Neuronal stem cell (in vitro differentiated cells): ENCODE results near the gene ATG14.

Experiments used
- DNase-seq: peaks from one replicate; pipeline ENCODE4 v3.0.0-alpha.2; 2013; ENCODE audit warnings: low spot score
- H2AFZ ChIP-seq: one replicate; pipeline ENCODE4 v1.6.1; 2013; ENCODE audit warnings: mild to moderate bottlenecking, low read length, inconsistent platforms
- H2AK5ac ChIP-seq: 2 replicates; pipeline ENCODE4 v1.6.1; 2013; ENCODE audit warnings: low read depth, mild to moderate bottlenecking, inconsistent platforms, low read length, moderate library complexity, mixed read lengths
- H2BK120ac ChIP-seq: 2 replicates; pipeline ENCODE4 v1.6.1; 2013; ENCODE audit warnings: low read depth, mild to moderate bottlenecking, inconsistent platforms, low read length, moderate library complexity, mixed read lengths
- H2BK12ac ChIP-seq: one replicate; pipeline ENCODE4 v1.6.1; 2013; ENCODE audit warnings: low read length, inconsistent platforms
- H2BK15ac ChIP-seq: 2 replicates; pipeline ENCODE4 v1.6.1; 2013; ENCODE audit warnings: mild to moderate bottlenecking, low read length, inconsistent platforms, mixed read lengths
- H2BK5ac ChIP-seq: one replicate; pipeline ENCODE4 v1.6.1; 2013; ENCODE audit warnings: inconsistent platforms, mild to moderate bottlenecking, low read length, moderate library complexity
- H3K14ac ChIP-seq: one replicate; pipeline ENCODE4 v1.6.1; 2013; ENCODE audit warnings: low read length, inconsistent platforms
- H3K18ac ChIP-seq: 2 replicates; pipeline ENCODE4 v1.6.1; 2013; ENCODE audit warnings: low read length, inconsistent platforms
- H3K23ac ChIP-seq: 2 replicates; pipeline ENCODE4 v1.6.1; 2013; ENCODE audit warnings: low read depth, mild to moderate bottlenecking, mixed read lengths, low read length, inconsistent platforms; ENCODE audit not compliant: poor library complexity
- H3K27ac ChIP-seq: replicated peaks from 3 replicates; pipeline ENCODE4 v1.5.1; 2013; ENCODE audit warnings: low read length, inconsistent platforms
- H3K27me3 ChIP-seq, 3 experiments: 2 replicates each; pipeline ENCODE4 v1.6.1; 2013; ENCODE audit warnings: low read length in 3 of 3, mild to moderate bottlenecking in 2 of 3, inconsistent platforms in 1 of 3, low read depth in 1 of 3, mixed read lengths in 1 of 3, moderate library complexity in 1 of 3; ENCODE audit not compliant: control insufficient read depth in 3 of 3, insufficient read depth in 3 of 3
- H3K36me3 ChIP-seq, 2 donors: replicated peaks in 1 of 2; 2 replicates each; pipeline ENCODE4 v1.6.1; 2013; ENCODE audit warnings: low read length in 2 of 2; ENCODE audit not compliant: control insufficient read depth in 2 of 2, insufficient read depth in 2 of 2
- H3K4ac ChIP-seq: 2 replicates; pipeline ENCODE4 v1.6.1; 2013; ENCODE audit warnings: inconsistent platforms, mild to moderate bottlenecking, low read length, moderate library complexity
- H3K4me1 ChIP-seq, 2 donors: 1 replicate in 1 of 2; 2 replicates in 1 of 2; pipeline ENCODE4 v1.6.1; 2013; ENCODE audit warnings: low read length in 2 of 2, low read depth in 1 of 2; ENCODE audit not compliant: control insufficient read depth in 2 of 2, insufficient read depth in 1 of 2
- H3K4me2 ChIP-seq: one replicate; pipeline ENCODE4 v1.6.1; 2013; ENCODE audit warnings: mild to moderate bottlenecking, low read length, inconsistent platforms; ENCODE audit not compliant: insufficient read depth, poor library complexity, severe bottlenecking
- H3K4me3 ChIP-seq, 2 donors: 2 replicates each; pipeline ENCODE4 v1.5.1; 2013; ENCODE audit warnings: low read length in 2 of 2, mild to moderate bottlenecking in 2 of 2, inconsistent platforms in 1 of 2, moderate library complexity in 1 of 2
- H3K79me1 ChIP-seq: one replicate; pipeline ENCODE4 v1.6.1; 2013; ENCODE audit warnings: low read depth, mild to moderate bottlenecking, inconsistent platforms, low read length, moderate library complexity
- H3K9ac ChIP-seq: one replicate; pipeline ENCODE4 v1.6.1; 2013; ENCODE audit warnings: mild to moderate bottlenecking, low read depth, low read length, inconsistent platforms; ENCODE audit not compliant: poor library complexity
- H3K9me3 ChIP-seq, 2 donors: replicated peaks in 1 of 2; 2 replicates each; pipeline versions ENCODE3 to v1.6.1; 2013; ENCODE audit warnings: low read length in 2 of 2, mild to moderate bottlenecking in 2 of 2, inconsistent platforms in 1 of 2, low read depth in 1 of 2, mixed read lengths in 1 of 2, moderate library complexity in 1 of 2; ENCODE audit not compliant: control insufficient read depth in 2 of 2, insufficient read depth in 1 of 2
- H4K8ac ChIP-seq: one replicate; pipeline ENCODE4 v1.6.1; 2013; ENCODE audit warnings: low read depth, mild to moderate bottlenecking, inconsistent platforms, low read length, moderate library complexity
- H4K91ac ChIP-seq: one replicate; pipeline ENCODE4 v1.6.1; 2013; ENCODE audit warnings: low read length, low read depth, mild to moderate bottlenecking, inconsistent platforms; ENCODE audit not compliant: poor library complexity
- WGBS, 2 donors: extraction: QIAGEN DNeasy Blood & Tissue Kit; methylation state at CpG; one replicate each; pipeline ENCODE4 v1.1.7; 2013; ENCODE audit warnings: missing lambda C conversion rate in 2 of 2, mixed read lengths in 1 of 2; ENCODE audit not compliant: insufficient read length in 2 of 2, insufficient replicate concordance in 1 of 2; ENCODE audit errors: extremely low coverage in 2 of 2; 5-methylcytosine and 5-hydroxymethylcytosine counted together

ATG14 gene

DNA sequence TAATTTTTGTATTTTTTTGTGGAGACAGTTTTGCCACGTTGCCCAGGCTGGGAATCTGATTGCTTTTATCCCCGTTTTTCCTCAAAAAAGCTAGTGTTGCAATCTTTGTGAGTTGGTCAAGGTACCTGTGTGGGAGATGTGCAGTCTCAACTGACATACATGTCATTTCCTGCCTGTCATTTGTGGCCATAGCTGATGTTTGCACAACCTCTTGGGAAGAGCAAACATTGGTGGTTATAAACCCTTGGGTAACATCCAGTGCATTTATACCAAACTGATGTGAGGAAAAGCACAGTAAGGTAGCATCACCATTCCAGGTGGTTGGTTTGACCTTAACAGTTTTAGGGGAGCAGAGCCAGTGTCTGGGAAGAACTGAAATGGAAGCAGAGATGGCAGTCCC lies 54.7 kb downstream of the ATG14 start:
- no peak overlapping the region for H2BK12ac ChIP-seq
- no CpG with 5 or more reads among the region's 2 CpGs for WGBS, 2 donors
- no peak overlapping the region for H3K4me3 ChIP-seq
- H3K79me1 ChIP-seq = peaks cover 4% of the 10 kb centered on the region
- H3K36me3 ChIP-seq = peaks cover 7 to 35% of the 10 kb centered on the region in 2 donors
- DNase-seq = no peak
- H2AK5ac ChIP-seq = no peak overlapping the region
- no peaks in the 10 kb centered on the region for H3K9me3 ChIP-seq
- H3K27me3 ChIP-seq = no peaks in the 10 kb centered on the region
- no peak overlapping the region for H3K14ac ChIP-seq
- no peaks in the 10 kb centered on the region for H3K4me1 ChIP-seq
- no peak overlapping the region for H2AFZ ChIP-seq
- H3K9ac ChIP-seq = no peak overlapping the region
- H2BK5ac ChIP-seq = no peak overlapping the region
- H3K27ac ChIP-seq = no peak overlapping the region
- H3K4ac ChIP-seq = no peak overlapping the region
- no peak overlapping the region for H2BK120ac ChIP-seq
- H3K4me2 ChIP-seq = no peak overlapping the region
- H3K18ac ChIP-seq = no peak overlapping the region
- H3K23ac ChIP-seq = no peak overlapping the region
- no peak overlapping the region for H4K8ac ChIP-seq
- no peak overlapping the region for H2BK15ac ChIP-seq
- no peak overlapping the region for H4K91ac ChIP-seq

DNA sequence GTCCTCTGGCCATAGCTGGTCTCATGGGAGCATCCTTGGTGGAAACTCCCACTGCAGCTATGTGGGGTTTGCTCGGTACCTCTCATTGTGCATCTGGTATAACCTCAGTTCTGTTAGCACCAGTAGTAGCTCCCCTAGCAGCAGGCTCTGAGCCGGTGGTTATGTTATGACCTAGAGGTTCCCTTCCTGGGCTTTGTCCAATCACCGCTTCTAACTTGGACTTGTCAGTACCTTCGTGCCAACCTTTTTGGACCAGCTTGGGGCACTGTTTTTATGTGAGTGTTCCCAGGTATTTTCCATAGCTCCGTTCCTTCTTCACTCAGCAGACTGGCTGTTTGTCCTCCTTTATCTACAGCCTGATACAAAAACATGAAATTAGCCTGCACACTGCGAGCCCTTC lies 55.7 kb downstream of the ATG14 start:
- Histone ChIP-seq H3K4me3 (no peak overlapping the region), H3K23ac (no peak overlapping the region), H3K79me1 (peaks cover 4% of the 10 kb centered on the region), H4K8ac (no peak overlapping the region), H3K4me1 (no peaks in the 10 kb centered on the region), H2BK12ac (no peak overlapping the region), H3K4me2 (no peak overlapping the region), H2AK5ac (no peak overlapping the region), H3K27ac (no peak overlapping the region), H3K4ac (no peak overlapping the region), H3K27me3 (no peaks in the 10 kb centered on the region), H3K9ac (no peak overlapping the region), H3K9me3 (no peaks in the 10 kb centered on the region), H2AFZ (no peak overlapping the region), H2BK15ac (no peak overlapping the region), H3K14ac (no peak overlapping the region), H2BK5ac (no peak overlapping the region), H2BK120ac (no peak overlapping the region), H3K36me3 (peaks cover 14 to 44% of the 10 kb centered on the region in 2 donors), H4K91ac (no peak overlapping the region), H3K18ac (no peak overlapping the region)
- WGBS, 2 donors = no CpG with 5 or more reads among the region's 6 CpGs
- DNase-seq = no peak

DNA sequence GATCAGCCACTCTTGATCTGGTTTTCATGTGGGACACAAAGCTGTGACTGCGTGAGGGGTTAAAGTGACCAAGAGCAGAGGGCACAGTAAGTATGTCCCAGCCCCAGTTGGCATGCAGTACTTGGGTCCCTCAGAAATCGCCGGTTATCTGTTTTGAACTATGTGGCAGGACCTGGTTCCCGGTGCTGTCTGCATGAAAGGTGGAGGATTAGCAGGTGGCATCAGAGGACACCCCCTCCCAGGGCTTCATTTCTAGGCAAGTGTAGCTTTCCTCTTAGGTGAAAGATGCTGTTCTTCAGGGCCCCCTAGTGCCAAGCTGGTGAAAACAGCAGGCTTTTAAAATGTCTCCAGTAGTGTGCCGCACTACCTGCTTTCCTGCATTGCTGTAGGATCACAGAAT lies 57.1 kb downstream of the ATG14 start:
- H3K4me3 ChIP-seq = no peak overlapping the region
- no peak overlapping the region for H3K4ac ChIP-seq
- peak; percentile 9 for DNase-seq
- H3K4me1 ChIP-seq = no peaks in the 10 kb centered on the region
- no peak overlapping the region for H2BK15ac ChIP-seq
- H3K14ac ChIP-seq = no peak overlapping the region
- peaks cover 18 to 52% of the 10 kb centered on the region in 2 donors for H3K36me3 ChIP-seq
- H4K91ac ChIP-seq = no peak overlapping the region
- peaks cover 4% of the 10 kb centered on the region for H3K79me1 ChIP-seq
- H3K9me3 ChIP-seq = no peaks in the 10 kb centered on the region
- no peak overlapping the region for H4K8ac ChIP-seq
- no CpG with 5 or more reads among the region's 5 CpGs for WGBS, 2 donors
- no peak overlapping the region for H2BK5ac ChIP-seq
- H3K4me2 ChIP-seq = no peak overlapping the region
- H2AFZ ChIP-seq = no peak overlapping the region
- H3K23ac ChIP-seq = no peak overlapping the region
- H3K18ac ChIP-seq = no peak overlapping the region
- H2BK120ac ChIP-seq = no peak overlapping the region
- H3K27ac ChIP-seq = no peak overlapping the region
- H2AK5ac ChIP-seq = no peak overlapping the region
- no peak overlapping the region for H2BK12ac ChIP-seq
- no peak overlapping the region for H3K9ac ChIP-seq
- H3K27me3 ChIP-seq = no peaks in the 10 kb centered on the region

DNA sequence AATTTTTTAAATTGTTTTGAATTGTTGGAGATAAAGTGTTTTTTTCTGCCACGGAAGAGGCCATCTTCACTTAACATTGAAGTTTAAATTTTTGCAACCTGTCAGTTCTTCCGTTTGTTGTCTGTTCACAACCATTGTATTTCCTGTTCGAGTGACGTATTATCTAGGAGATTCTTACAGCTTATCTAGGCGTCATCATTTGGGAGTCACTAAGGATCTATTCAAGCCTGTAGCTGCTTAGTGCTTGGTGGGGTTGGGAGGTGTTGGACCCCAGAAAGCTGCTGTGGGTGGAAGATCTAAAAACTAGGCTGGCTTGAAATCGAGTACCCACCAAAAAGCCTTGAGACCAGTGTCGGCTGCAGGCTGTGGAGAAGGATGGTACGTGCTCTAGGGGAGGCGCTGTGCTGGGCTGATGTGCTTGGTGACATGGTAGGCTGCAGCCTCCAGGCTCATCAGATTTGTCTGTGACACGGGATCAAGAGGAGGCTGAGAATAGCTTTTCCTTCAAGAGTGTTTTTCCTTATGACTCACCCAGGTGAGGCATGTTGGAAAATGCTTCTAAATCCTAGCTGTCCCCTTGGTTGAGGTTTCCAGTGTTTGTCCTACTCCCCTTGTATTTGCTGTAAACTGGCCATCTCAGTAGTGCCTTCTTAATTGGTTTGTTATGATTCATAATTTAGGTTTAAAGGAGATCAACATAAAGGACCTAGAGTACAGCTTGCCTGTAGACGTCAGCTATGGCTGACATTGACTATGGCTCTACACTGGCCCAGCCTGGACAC lies 57.8 kb downstream of the ATG14 start:
- H2BK12ac ChIP-seq = no peak overlapping the region
- H2BK15ac ChIP-seq = no peak overlapping the region
- H4K8ac ChIP-seq = no peak overlapping the region
- no peak overlapping the region for H2BK5ac ChIP-seq
- no peak for DNase-seq
- H2AFZ ChIP-seq = no peak overlapping the region
- no peak overlapping the region for H2BK120ac ChIP-seq
- no peaks in the 10 kb centered on the region for H3K9me3 ChIP-seq
- no peak overlapping the region for H4K91ac ChIP-seq
- H3K79me1 ChIP-seq = peaks cover 4% of the 10 kb centered on the region
- no peak overlapping the region for H3K14ac ChIP-seq
- no peak overlapping the region for H3K4ac ChIP-seq
- no CpG with 5 or more reads among the region's 11 CpGs for WGBS, 2 donors
- no peak overlapping the region for H3K18ac ChIP-seq
- no peak overlapping the region for H2AK5ac ChIP-seq
- H3K23ac ChIP-seq = peak overlapping the region; percentile 18
- H3K4me2 ChIP-seq = no peak overlapping the region
- no peaks in the 10 kb centered on the region for H3K27me3 ChIP-seq
- no peaks in the 10 kb centered on the region for H3K4me1 ChIP-seq
- H3K27ac ChIP-seq = no peak overlapping the region
- peaks cover 18 to 52% of the 10 kb centered on the region in 2 donors for H3K36me3 ChIP-seq
- H3K9ac ChIP-seq = no peak overlapping the region
- H3K4me3 ChIP-seq = no peak overlapping the region
